SK-N-SH treated with all-trans-retinoic acid at 6 μM for 48 hours (cell line): ENCODE data around the gene SEC14L5.

Source experiments
- CSDC2 ChIP-seq: fragments of 250-450 bp; sonication (Bioruptor Pico); IDR thresholded peaks from 2 replicates; pipeline ENCODE4 v1.5.0; 2020; ENCODE audit warnings: mild to moderate bottlenecking, moderate library complexity
- ZC3H10 ChIP-seq: fragments of 250-450 bp; sonication (Bioruptor Pico); IDR thresholded peaks from 2 replicates; pipeline ENCODE4 v1.5.1; 2021; ENCODE audit warnings: mild to moderate bottlenecking, moderate library complexity

DNA sequence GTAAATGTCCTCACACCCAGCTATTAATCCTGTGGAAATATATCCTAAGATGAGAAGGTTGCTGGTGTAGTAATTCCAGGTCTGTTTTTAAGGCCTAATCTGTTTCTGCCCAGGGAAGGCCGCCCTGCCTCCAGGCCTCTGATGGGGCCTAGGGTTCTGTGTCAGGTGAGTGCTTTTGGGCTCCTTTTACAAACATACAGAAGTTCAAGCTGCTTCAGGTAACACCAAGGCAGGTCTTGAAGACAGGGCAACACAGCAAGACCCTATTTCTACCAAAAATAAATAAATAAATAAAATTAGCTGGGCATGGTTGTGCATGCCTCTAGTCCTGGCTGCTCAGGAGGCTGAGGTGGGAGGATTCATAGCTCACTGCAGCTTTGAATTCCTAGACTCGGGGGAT lies 30.5 kb upstream of the SEC14L5 start:
- no peak for TF ChIP-seq ZC3H10 (CRISPR knock-in tag)
- no peak for TF ChIP-seq CSDC2
